Mesendoderm (in vitro differentiated cells): ENCODE measurements around the gene SLC35G6.

Experiments
- DNase-seq: peaks from one replicate; pipeline ENCODE4 v3.0.0; 2013
- H2AK5ac ChIP-seq: 2 replicates; pipeline ENCODE4 v1.6.1; 2013; ENCODE audit warnings: low read length, inconsistent platforms
- H2BK120ac ChIP-seq: 2 replicates; pipeline ENCODE4 v1.6.1; 2013; ENCODE audit warnings: low read depth, mild to moderate bottlenecking, low read length, moderate library complexity, mixed read lengths
- H2BK15ac ChIP-seq: replicated peaks from 2 replicates; pipeline ENCODE4 v1.6.1; 2013; ENCODE audit warnings: low read depth, mild to moderate bottlenecking, moderate library complexity
- H2BK5ac ChIP-seq: 2 replicates; pipeline ENCODE4 v1.6.1; 2013; ENCODE audit warnings: low read length, inconsistent platforms
- H3K18ac ChIP-seq: 2 replicates; pipeline ENCODE4 v1.6.1; 2013; ENCODE audit warnings: mild to moderate bottlenecking, low read length, mixed read lengths
- H3K23ac ChIP-seq: one replicate; pipeline ENCODE4 v1.6.1; 2013; ENCODE audit warnings: low read length
- H3K27ac ChIP-seq: 2 replicates; pipeline ENCODE4 v1.5.1; 2013; ENCODE audit warnings: low read depth, mild to moderate bottlenecking, inconsistent platforms, low read length, moderate library complexity
- H3K27me3 ChIP-seq: 2 replicates; pipeline ENCODE4 v1.6.1; 2013; ENCODE audit warnings: low read length, control low read depth, mild to moderate bottlenecking, inconsistent platforms; ENCODE audit not compliant: insufficient read depth, poor library complexity
- H3K36me3 ChIP-seq: 2 replicates; pipeline ENCODE4 v1.6.1; 2013; ENCODE audit warnings: low read length, inconsistent platforms; ENCODE audit not compliant: control insufficient read depth, insufficient read depth
- H3K4ac ChIP-seq: one replicate; pipeline ENCODE4 v1.6.1; 2013; ENCODE audit warnings: low read depth, mild to moderate bottlenecking, low read length, moderate library complexity
- H3K4me1 ChIP-seq: 2 replicates; pipeline ENCODE4 v1.6.1; 2013; ENCODE audit warnings: low read depth, low read length, inconsistent platforms; ENCODE audit not compliant: control insufficient read depth
- H3K4me2 ChIP-seq: 2 replicates; pipeline ENCODE4 v1.6.1; 2013; ENCODE audit warnings: low read length
- H3K4me3 ChIP-seq: 2 replicates; pipeline ENCODE4 v1.5.1; 2013; ENCODE audit warnings: mild to moderate bottlenecking, low read length
- H3K56ac ChIP-seq: one replicate; pipeline ENCODE4 v1.6.1; 2013; ENCODE audit warnings: low read length
- H3K79me1 ChIP-seq: 2 replicates; pipeline ENCODE4 v1.6.1; 2013; ENCODE audit warnings: low read length, inconsistent platforms
- H3K79me2 ChIP-seq: 2 replicates; pipeline ENCODE4 v1.6.1; 2013; ENCODE audit warnings: mild to moderate bottlenecking, low read length; ENCODE audit not compliant: control insufficient read depth, insufficient read depth
- H3K9ac ChIP-seq: 2 replicates; pipeline ENCODE4 v1.6.1; 2013; ENCODE audit warnings: low read length, inconsistent platforms
- H4K5ac ChIP-seq: one replicate; pipeline ENCODE4 v1.6.1; 2013; ENCODE audit warnings: low read length
- H4K8ac ChIP-seq: one replicate; pipeline ENCODE4 v1.6.1; 2013; ENCODE audit warnings: low read depth, mild to moderate bottlenecking, control low read depth, low read length, moderate library complexity
- WGBS: extraction: QIAGEN DNeasy Blood & Tissue Kit; methylation state at CpG from one replicate; pipeline ENCODE4 v1.1.7; 2013; ENCODE audit warnings: low lambda C conversion rate, missing lambda C conversion rate; ENCODE audit not compliant: insufficient coverage; ENCODE audit errors: extremely low coverage; 5-methylcytosine and 5-hydroxymethylcytosine counted together

The SLC35G6 gene

GRCh38 chr17:7464081-7464480 is 17.2 kb upstream of the SLC35G6 start:
- Histone ChIP-seq H3K79me2 (no peaks in the 10 kb centered on the region), H2BK5ac (no peak overlapping the region), H3K36me3 (peaks cover 3% of the 10 kb centered on the region), H3K56ac (no peak overlapping the region), H3K23ac (no peak overlapping the region), H3K18ac (no peak overlapping the region), H3K9ac (no peak overlapping the region), H2AK5ac (no peak overlapping the region), H2BK120ac (no peak overlapping the region), H3K4ac (no peak overlapping the region), H2BK15ac (no peak overlapping the region), H3K27ac (no peak overlapping the region), H3K4me2 (no peak overlapping the region), H3K4me1 (no peaks in the 10 kb centered on the region), H3K27me3 (no peaks in the 10 kb centered on the region), H3K4me3 (no peak overlapping the region), H4K5ac (no peak overlapping the region), H4K8ac (no peak overlapping the region), H3K79me1 (peaks cover 2% of the 10 kb centered on the region)
- no CpG with 5 or more reads among the region's 9 CpGs for WGBS
- DNase-seq, result no peak

- H2AK5ac ChIP-seq, result no peak overlapping the region
- no peak overlapping the region for H3K9ac ChIP-seq
- H3K27me3 ChIP-seq, result no peaks in the 10 kb centered on the region
- no peaks in the 10 kb centered on the region for H3K4me1 ChIP-seq
- H2BK120ac ChIP-seq, result no peak overlapping the region
- no peak overlapping the region for H3K27ac ChIP-seq
- no peak overlapping the region for H3K18ac ChIP-seq
- H4K8ac ChIP-seq, result no peak overlapping the region
- H3K36me3 ChIP-seq, result peaks cover 3% of the 10 kb centered on the region
- H3K23ac ChIP-seq, result no peak overlapping the region
- WGBS, result no CpG with 5 or more reads among the region's 33 CpGs
- no peak overlapping the region for H3K4me3 ChIP-seq
- H3K4me2 ChIP-seq, result no peak overlapping the region
- no peak overlapping the region for H3K56ac ChIP-seq
- peaks cover 2% of the 10 kb centered on the region for H3K79me1 ChIP-seq
- H2BK15ac ChIP-seq, result no peak overlapping the region
- H3K4ac ChIP-seq, result no peak overlapping the region
- H3K79me2 ChIP-seq, result no peaks in the 10 kb centered on the region
- no peak overlapping the region for H4K5ac ChIP-seq
- DNase-seq, result no peak
- H2BK5ac ChIP-seq, result no peak overlapping the region
Measured at GRCh38 chr17:7465597-7466275, 15.5 kb upstream of the SLC35G6 start.

GRCh38 chr17:7466318-7466638 is 15.0 kb upstream of the SLC35G6 start:
- Histone ChIP-seq H3K9ac (no peak overlapping the region), H3K18ac (no peak overlapping the region), H3K27me3 (no peaks in the 10 kb centered on the region), H4K8ac (no peak overlapping the region), H3K23ac (no peak overlapping the region), H3K4ac (no peak overlapping the region), H3K4me1 (no peaks in the 10 kb centered on the region), H2BK15ac (no peak overlapping the region), H3K4me3 (no peak overlapping the region), H3K79me1 (peaks cover 2% of the 10 kb centered on the region), H3K79me2 (no peaks in the 10 kb centered on the region), H3K27ac (no peak overlapping the region), H3K4me2 (no peak overlapping the region), H3K56ac (no peak overlapping the region), H2BK5ac (no peak overlapping the region), H2BK120ac (no peak overlapping the region), H2AK5ac (no peak overlapping the region), H3K36me3 (peaks cover 3% of the 10 kb centered on the region), H4K5ac (no peak overlapping the region)
- DNase-seq, result no peak
- WGBS, result no CpG with 5 or more reads among the region's 9 CpGs

GRCh38 chr17:7466639-7467341 is 14.5 kb upstream of the SLC35G6 start:
- Histone ChIP-seq H3K9ac (no peak overlapping the region), H3K27me3 (no peaks in the 10 kb centered on the region), H4K5ac (no peak overlapping the region), H3K4me1 (no peaks in the 10 kb centered on the region), H4K8ac (no peak overlapping the region), H3K4ac (no peak overlapping the region), H3K4me2 (no peak overlapping the region), H3K4me3 (no peak overlapping the region), H3K36me3 (peaks cover 3% of the 10 kb centered on the region), H2AK5ac (no peak overlapping the region), H3K18ac (no peak overlapping the region), H2BK5ac (no peak overlapping the region), H2BK15ac (no peak overlapping the region), H3K79me1 (peaks cover 4% of the 10 kb centered on the region), H3K79me2 (no peaks in the 10 kb centered on the region), H3K23ac (no peak overlapping the region), H3K27ac (no peak overlapping the region), H3K56ac (no peak overlapping the region), H2BK120ac (no peak overlapping the region)
- no peak for DNase-seq
- no CpG with 5 or more reads among the region's 16 CpGs for WGBS

- H3K4me3 ChIP-seq, result no peak overlapping the region
- no peak overlapping the region for H4K8ac ChIP-seq
- no peak for DNase-seq
- H3K4ac ChIP-seq, result no peak overlapping the region
- H3K4me1 ChIP-seq, result no peaks in the 10 kb centered on the region
- WGBS, result no CpG with 5 or more reads among the region's 3 CpGs
- no peaks in the 10 kb centered on the region for H3K79me2 ChIP-seq
- H2BK120ac ChIP-seq, result no peak overlapping the region
- no peak overlapping the region for H3K18ac ChIP-seq
- H3K27me3 ChIP-seq, result no peaks in the 10 kb centered on the region
- H3K36me3 ChIP-seq, result peaks cover 3% of the 10 kb centered on the region
- H2BK5ac ChIP-seq, result no peak overlapping the region
- H3K4me2 ChIP-seq, result no peak overlapping the region
- no peak overlapping the region for H3K27ac ChIP-seq
- H3K23ac ChIP-seq, result no peak overlapping the region
- H2AK5ac ChIP-seq, result no peak overlapping the region
- no peak overlapping the region for H2BK15ac ChIP-seq
- no peak overlapping the region for H4K5ac ChIP-seq
- no peak overlapping the region for H3K9ac ChIP-seq
- no peak overlapping the region for H3K56ac ChIP-seq
- peaks cover 5% of the 10 kb centered on the region for H3K79me1 ChIP-seq
Measured at GRCh38 chr17:7467498-7467897, 13.7 kb upstream of the SLC35G6 start.

GRCh38 chr17:7468290-7468689 is 13.0 kb upstream of the SLC35G6 start:
- Histone ChIP-seq H3K56ac (no peak overlapping the region), H3K27me3 (no peaks in the 10 kb centered on the region), H2AK5ac (no peak overlapping the region), H3K4ac (no peak overlapping the region), H3K4me3 (no peak overlapping the region), H3K36me3 (peaks cover 3% of the 10 kb centered on the region), H3K18ac (no peak overlapping the region), H2BK15ac (no peak overlapping the region), H3K79me1 (peaks cover 5% of the 10 kb centered on the region), H3K4me1 (no peaks in the 10 kb centered on the region), H2BK5ac (no peak overlapping the region), H4K5ac (no peak overlapping the region), H3K9ac (no peak overlapping the region), H3K4me2 (no peak overlapping the region), H3K27ac (no peak overlapping the region), H4K8ac (no peak overlapping the region), H2BK120ac (no peak overlapping the region), H3K79me2 (no peaks in the 10 kb centered on the region), H3K23ac (no peak overlapping the region)
- no CpG with 5 or more reads among the region's 11 CpGs for WGBS
- DNase-seq, result no peak
